GM21619 (cell line): ENCODE measurements around the gene C2orf72.
"Not testable (repeated sequence)": the region's sequence is repeated elsewhere in the genome, so short reads cannot be mapped to it uniquely, and the experiment has no call there.

Experiments used
- ATAC-seq: cut with Tn5 transposase; IDR thresholded peaks from one replicate; pipeline ENCODE4 v1.9.1; 2021; ENCODE audit not compliant: unreplicated experiment

The C2orf72 gene

DNA sequence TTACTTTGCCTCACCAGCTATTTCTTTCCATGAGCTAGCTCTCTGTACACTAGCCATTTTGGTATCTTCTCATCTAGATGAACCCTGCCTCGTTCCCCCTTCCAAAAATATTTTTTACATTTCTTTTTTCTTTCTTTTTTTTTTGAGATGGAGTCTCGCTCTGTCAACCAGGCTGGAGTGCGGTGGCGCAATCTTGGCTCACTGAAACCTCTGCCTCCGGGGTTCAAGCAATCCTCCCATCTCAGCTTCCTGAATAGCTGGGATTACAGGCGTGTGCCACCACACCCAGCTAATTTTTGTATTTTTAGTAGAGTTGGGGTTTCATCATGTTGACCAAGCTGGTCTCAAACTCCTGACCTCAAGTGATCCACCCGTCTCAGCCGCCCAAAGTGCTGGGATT lies 30.2 kb downstream of the C2orf72 start:
- not testable (repeated sequence) for ATAC-seq

DNA sequence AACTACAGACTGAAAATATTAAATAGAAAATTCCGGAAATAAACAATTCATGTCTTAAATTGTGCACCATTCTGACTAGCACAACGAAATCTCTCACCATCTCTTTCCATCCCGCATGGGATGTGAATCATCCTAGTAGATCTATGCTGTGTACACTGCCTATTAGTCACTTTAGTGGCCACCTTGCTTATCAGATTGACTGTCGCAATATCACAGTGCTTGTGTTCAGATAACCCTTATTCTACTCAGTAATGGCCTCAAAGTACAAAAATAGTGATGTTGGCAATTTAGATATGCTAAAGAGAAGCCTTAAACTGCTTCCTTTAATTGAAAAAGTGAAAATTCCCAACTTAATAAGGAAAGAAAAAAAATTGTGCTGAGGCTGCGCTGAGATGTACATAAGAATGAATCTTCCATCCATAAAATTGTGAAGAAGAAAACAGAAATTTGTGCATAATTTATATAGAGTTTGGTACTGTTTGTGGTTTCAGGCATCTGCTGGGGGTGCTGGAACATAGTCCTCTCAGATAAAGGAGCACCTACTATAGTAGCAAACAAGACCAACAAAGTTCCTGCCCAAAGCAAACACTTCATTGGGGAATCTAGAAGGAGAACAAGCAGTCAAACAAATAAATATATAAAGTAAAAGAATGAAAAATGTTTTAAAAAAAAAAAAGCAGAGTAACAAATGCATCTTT lies 31.4 kb downstream of the C2orf72 start:
- ATAC-seq = no peak

DNA sequence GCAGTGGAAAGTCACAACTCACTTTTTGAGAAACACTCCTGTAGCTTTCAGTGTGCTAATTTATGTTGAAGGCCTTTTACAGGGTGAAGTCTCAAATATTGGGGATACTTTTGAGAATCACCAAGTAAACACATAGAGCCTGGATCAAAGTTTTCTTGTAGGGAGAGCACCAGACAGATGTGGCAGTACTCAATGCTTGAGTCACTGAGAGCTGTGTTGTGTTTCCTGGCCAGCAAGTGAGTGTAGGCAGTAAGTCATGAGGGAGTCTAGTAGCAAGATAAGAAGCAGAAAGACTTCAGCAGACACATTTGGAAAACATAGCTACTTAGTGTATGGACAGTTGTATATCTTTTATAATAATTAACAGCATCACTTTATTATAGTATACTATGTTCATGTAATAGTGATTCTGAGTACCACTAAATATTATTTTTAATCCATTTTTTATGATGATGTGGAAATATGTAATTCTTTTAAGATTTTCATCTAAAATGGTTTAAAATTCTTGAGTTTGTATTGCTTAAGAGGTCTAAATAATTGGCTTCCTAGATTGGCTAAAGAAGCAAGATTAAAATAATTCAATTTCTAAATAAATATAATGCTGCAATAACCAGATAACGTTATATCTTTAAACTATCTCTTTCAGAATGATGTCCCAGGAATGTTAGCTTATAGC lies 32.2 kb downstream of the C2orf72 start:
- ATAC-seq = no peak

DNA sequence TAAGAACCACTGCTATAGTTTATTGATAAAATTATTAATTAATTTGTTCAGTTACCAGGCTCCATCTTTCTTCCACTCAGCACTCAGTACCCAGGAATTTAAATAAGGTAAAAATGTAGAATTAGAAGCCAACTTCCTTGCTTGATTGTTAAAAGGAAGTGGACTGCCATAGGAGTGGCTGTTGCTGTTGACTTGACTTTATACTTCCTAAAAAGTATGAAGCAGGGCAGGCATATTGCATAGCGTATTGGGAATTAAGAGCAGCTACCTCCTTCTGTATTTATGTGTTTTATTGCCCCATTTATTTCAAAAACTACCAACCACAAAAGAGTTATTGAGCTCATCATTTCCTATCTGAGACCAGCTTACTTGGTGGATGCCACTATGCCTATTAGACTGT lies 47.2 kb downstream of the C2orf72 start:
- no peak for ATAC-seq

DNA sequence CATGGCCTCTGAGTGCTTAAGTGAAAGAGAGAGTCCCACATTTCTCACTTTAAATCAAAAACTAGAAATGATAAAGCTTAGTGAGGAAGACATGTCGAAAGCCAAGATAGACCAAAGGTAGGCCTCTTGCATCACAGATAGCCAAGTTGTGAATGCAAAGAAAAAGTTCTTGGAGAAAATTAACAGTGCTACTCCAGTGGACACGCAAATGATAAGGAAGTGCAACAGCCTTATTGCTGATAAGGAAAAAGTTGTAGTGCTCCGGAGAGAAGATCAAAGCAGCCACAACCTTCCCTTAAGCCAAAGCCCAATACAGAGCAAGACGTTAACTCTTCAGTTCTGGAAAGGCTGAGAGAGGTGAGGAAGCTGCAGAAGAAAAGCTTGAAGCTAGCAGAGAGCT lies 51.4 kb downstream of the C2orf72 start:
- ATAC-seq = no peak

DNA sequence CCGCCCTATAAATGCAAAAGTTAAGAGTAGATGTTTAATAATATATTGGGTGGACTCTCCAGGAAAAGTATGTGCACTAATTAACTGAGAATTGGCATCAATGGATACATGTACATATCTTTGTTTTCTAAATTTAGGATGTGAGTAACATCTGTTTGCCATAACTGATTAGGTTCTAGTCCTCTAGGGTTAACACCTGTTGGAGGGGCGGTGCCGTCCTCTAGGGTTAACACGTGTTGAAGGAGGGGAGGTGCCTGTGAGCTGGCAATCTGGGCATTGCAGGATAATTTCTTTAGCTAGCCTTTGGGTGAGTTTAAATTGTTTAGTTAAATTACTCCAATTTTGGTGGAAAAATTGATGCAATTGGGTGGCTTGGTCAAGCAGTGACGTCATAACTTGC lies 56.6 kb downstream of the C2orf72 start:
- ATAC-seq = no peak

DNA sequence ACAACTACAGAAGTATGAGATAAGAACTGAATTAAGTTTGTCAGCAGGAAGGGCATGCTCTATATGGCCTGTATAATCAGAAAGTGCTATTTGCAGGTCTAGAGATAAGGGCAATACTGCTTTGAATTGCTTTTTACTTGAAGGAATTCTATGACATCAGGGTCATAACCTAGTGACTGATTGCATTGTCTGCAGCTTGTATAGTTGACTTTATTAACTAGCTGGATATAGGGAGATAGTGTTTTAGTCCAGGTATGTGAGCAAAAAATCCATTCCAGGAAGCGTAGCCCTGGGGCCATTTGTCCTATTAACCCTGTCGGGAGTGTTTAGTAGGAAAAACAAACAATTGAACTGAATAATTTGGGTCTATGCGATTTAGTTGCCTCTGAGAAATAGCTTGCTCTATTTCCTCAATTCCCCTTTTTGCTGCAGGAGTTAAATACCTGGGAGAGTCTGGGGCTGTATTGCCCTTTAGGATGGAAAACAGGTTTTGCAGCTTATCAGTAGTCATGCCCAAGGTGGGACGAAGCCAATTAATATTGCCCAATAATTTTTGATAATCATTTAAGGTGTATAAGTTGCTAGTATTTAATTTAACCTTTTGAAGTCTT lies 57.5 kb downstream of the C2orf72 start:
- no peak for ATAC-seq
